ENCODE measurements around the gene SASS6.

DNA sequence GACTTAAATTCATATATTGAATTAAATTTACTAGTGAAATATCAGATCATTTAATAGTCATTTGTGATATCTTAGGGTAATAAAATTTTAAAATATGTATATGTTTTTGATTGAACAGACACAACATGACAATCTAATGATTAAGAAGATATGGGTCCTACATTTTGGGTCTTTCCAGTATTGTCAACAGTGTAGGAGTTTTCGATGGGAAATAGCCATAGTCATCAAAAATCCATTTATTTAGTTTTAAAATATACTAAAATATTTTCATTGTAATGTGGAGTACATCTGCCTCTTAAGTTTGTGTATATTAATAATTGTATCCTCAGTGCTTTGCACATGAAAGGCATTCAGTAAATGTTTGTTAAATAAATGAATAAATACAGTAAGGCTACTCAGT is 14.2 kb upstream of the SASS6 start:
- TF ChIP-seq POLR2A (IDR thresholded peaks at IDR 0.05; ENCODE audit: low read length), result no peak
- no peak for TF ChIP-seq GATA1 (IDR thresholded peaks at IDR 0.05; ENCODE audit: low read depth, low read length)

All from erythroblast (primary cell).